HEK293 (cell line): ENCODE results near the gene GP1BB.

Experiments used
- PRDM1 ChIP-seq: fragments of 450-650 bp; formaldehyde crosslinking; IDR thresholded peaks from 2 replicates; pipeline ENCODE4; 2016; ENCODE audit warnings: missing biosample characterization, missing genetic modification characterization
- SP2 ChIP-seq: fragments of 450-650 bp; formaldehyde crosslinking; IDR thresholded peaks from 2 replicates; pipeline ENCODE4 v1.5.1; 2016; ENCODE audit warnings: missing biosample characterization, missing genetic modification characterization
- YY1 ChIP-seq: fragments of 450-650 bp; formaldehyde crosslinking; IDR thresholded peaks from 2 replicates; pipeline ENCODE4 v1.5.1; 2018; ENCODE audit warnings: missing biosample characterization, missing genetic modification characterization
- ZBTB17 ChIP-seq: fragments of 450-650 bp; formaldehyde crosslinking; IDR thresholded peaks from 2 replicates; pipeline ENCODE4 v1.5.1; 2016; ENCODE audit warnings: missing biosample characterization, missing genetic modification characterization
- ZNF274 ChIP-seq, 2 experiments: fragments of 200-500 bp in 1 of 2; fragments of 450-650 bp in 1 of 2; sonication (Bioruptor generic) in 1 of 2; formaldehyde crosslinking in 1 of 2; IDR thresholded peaks; 2 replicates each; pipeline versions ENCODE4 v1.5.1 to v1.6.1; 2014 to 2016; ENCODE audit warnings: borderline replicate concordance in 1 of 2, inconsistent platforms in 1 of 2, low read length in 1 of 2, missing biosample characterization in 1 of 2, missing genetic modification characterization in 1 of 2
- ZNF426 ChIP-seq: fragments of 450-650 bp; formaldehyde crosslinking; IDR thresholded peaks from 2 replicates; pipeline ENCODE4 v1.5.1; 2017; ENCODE audit warnings: missing biosample characterization, missing genetic modification characterization, mild to moderate bottlenecking, inconsistent platforms, moderate library complexity
- ZNF529 ChIP-seq: fragments of 450-650 bp; formaldehyde crosslinking; IDR thresholded peaks from 2 replicates; pipeline ENCODE4 v1.5.1; 2017; ENCODE audit warnings: missing genetic modification characterization, missing biosample characterization; ENCODE audit not compliant: insufficient replicate concordance
- ZNF585B ChIP-seq: fragments of 450-650 bp; formaldehyde crosslinking; IDR thresholded peaks from 2 replicates; pipeline ENCODE4 v1.5.1; 2016; ENCODE audit warnings: missing biosample characterization, missing genetic modification characterization
- ZNF600 ChIP-seq: fragments of 450-650 bp; formaldehyde crosslinking; IDR thresholded peaks from 2 replicates; pipeline ENCODE4 v1.5.1; 2016; ENCODE audit warnings: missing biosample characterization, missing genetic modification characterization
- TF ChIP-seq, protein P1 (sequence below): fragments of 450-650 bp; formaldehyde crosslinking; IDR thresholded peaks from 2 replicates; pipeline ENCODE4 v1.5.1; 2016; ENCODE audit warnings: missing biosample characterization, missing genetic modification characterization
- TF ChIP-seq, protein P2 (sequence below): fragments of 450-650 bp; formaldehyde crosslinking; IDR thresholded peaks from 2 replicates; pipeline ENCODE4 v1.5.1; 2016; ENCODE audit warnings: missing biosample characterization, missing genetic modification characterization
- TF ChIP-seq, protein P3 (sequence below): IDR thresholded peaks from 2 replicates; pipeline ENCODE4 v1.6.1; 2011; ENCODE audit warnings: mild to moderate bottlenecking, low read depth, low read length, borderline replicate concordance

DNA sequence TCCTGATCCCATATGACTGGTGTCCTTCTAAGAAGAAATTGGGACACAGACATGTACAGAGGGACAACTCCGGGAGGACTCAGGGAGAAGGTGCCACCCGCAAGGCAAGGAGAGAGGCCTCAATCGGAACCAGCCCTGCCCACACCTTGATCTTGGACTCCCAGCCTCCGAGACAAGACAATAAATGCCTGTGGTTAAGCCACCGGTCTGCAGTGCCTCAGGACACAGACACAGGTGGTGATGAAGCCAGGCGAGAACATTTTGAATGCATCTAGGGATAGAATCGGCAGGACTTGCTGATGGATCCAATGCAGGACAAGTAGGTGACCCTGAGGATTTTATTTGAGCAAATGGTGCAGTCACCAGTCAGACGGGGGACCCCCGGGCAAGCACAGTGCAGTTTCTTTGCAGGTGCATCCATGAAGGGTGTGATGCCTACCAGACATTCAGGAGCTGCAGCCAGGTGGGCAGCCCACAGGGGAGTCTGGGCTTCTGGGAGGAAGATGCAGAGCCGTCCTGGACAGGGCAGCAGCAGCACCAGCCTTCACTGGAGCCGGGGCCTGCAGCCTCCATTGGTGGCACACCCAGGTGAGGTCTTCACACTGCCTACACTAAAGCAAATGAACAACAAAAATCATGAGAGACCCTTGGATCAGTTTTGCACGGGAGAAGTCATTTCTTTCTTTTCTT lies 29.2 kb upstream of the GP1BB start:
- TF ChIP-seq, protein P1, sequence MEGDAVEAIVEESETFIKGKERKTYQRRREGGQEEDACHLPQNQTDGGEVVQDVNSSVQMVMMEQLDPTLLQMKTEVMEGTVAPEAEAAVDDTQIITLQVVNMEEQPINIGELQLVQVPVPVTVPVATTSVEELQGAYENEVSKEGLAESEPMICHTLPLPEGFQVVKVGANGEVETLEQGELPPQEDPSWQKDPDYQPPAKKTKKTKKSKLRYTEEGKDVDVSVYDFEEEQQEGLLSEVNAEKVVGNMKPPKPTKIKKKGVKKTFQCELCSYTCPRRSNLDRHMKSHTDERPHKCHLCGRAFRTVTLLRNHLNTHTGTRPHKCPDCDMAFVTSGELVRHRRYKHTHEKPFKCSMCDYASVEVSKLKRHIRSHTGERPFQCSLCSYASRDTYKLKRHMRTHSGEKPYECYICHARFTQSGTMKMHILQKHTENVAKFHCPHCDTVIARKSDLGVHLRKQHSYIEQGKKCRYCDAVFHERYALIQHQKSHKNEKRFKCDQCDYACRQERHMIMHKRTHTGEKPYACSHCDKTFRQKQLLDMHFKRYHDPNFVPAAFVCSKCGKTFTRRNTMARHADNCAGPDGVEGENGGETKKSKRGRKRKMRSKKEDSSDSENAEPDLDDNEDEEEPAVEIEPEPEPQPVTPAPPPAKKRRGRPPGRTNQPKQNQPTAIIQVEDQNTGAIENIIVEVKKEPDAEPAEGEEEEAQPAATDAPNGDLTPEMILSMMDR (tag by site-specific recombination), result no peak
- TF ChIP-seq ZNF600 (tag by site-specific recombination) (no peak), ZNF585B (no peak), SP2 (no peak), ZNF426 (tag by site-specific recombination) (no peak), ZBTB17 (tag by site-specific recombination) (no peak), ZNF274 (IDR thresholded peaks at IDR 0.05; ENCODE audit: low read length) (no peak), ZNF274 (tag by site-specific recombination; IDR thresholded peaks at IDR 0.05; ENCODE audit: borderline replicate concordance) (no peak), ZNF529 (tag by site-specific recombination) (no peak), YY1 (tag by site-specific recombination) (no peak), PRDM1 (no peak)
- TF ChIP-seq, protein P2, sequence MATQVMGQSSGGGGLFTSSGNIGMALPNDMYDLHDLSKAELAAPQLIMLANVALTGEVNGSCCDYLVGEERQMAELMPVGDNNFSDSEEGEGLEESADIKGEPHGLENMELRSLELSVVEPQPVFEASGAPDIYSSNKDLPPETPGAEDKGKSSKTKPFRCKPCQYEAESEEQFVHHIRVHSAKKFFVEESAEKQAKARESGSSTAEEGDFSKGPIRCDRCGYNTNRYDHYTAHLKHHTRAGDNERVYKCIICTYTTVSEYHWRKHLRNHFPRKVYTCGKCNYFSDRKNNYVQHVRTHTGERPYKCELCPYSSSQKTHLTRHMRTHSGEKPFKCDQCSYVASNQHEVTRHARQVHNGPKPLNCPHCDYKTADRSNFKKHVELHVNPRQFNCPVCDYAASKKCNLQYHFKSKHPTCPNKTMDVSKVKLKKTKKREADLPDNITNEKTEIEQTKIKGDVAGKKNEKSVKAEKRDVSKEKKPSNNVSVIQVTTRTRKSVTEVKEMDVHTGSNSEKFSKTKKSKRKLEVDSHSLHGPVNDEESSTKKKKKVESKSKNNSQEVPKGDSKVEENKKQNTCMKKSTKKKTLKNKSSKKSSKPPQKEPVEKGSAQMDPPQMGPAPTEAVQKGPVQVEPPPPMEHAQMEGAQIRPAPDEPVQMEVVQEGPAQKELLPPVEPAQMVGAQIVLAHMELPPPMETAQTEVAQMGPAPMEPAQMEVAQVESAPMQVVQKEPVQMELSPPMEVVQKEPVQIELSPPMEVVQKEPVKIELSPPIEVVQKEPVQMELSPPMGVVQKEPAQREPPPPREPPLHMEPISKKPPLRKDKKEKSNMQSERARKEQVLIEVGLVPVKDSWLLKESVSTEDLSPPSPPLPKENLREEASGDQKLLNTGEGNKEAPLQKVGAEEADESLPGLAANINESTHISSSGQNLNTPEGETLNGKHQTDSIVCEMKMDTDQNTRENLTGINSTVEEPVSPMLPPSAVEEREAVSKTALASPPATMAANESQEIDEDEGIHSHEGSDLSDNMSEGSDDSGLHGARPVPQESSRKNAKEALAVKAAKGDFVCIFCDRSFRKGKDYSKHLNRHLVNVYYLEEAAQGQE (tag by site-specific recombination), result no peak
- TF ChIP-seq, protein P3, sequence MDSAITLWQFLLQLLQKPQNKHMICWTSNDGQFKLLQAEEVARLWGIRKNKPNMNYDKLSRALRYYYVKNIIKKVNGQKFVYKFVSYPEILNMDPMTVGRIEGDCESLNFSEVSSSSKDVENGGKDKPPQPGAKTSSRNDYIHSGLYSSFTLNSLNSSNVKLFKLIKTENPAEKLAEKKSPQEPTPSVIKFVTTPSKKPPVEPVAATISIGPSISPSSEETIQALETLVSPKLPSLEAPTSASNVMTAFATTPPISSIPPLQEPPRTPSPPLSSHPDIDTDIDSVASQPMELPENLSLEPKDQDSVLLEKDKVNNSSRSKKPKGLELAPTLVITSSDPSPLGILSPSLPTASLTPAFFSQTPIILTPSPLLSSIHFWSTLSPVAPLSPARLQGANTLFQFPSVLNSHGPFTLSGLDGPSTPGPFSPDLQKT, result no peak
